K562 (cell line): ENCODE data around the gene ERBB4. TPM values are rescaled to one million over a fixed set of nuclear protein-coding genes. Genes with fewer than 3 reads are reported as not detected.

Source experiments
- ATAC-seq: fragments of 200-7000 bp; cut with Tn5 transposase; 3 replicates; pipeline ENCODE4 v1.9.1; 2020; ENCODE audit warnings: moderate library complexity
- BruUV-seq: library from RNA; stranded (reverse); fragments of 400-500 nt; replicated peaks from 2 replicates; lab custom pipeline; 2021; lab: Mats Ljungman, UMichigan
- CTCF ChIA-PET: fragments of 300-600 bp; formaldehyde crosslinking; extraction: SDS; loops from one replicate; lab custom pipeline; 2021; ENCODE audit warnings: low intra/inter-chr PET ratio; lab: Yijun Ruan, JAX
- POLR2A ChIA-PET: fragments of 300-600, 350-650 bp; sonication (Branson Sonifier 250); formaldehyde crosslinking; extraction: SDS; loops from one replicate; lab custom pipeline; 2021; ENCODE audit warnings: antibody characterized with exemption, inconsistent platforms; lab: Yijun Ruan, JAX
- DNase-seq, 4 experiments: peaks; one replicate each; pipeline versions ENCODE4 v3.0.0 to v3.0.0-alpha.2; 2011 to 2018; ENCODE audit warnings: low spot score in 3 of 4, mixed read lengths in 3 of 4; ENCODE audit errors: extremely low read depth in 1 of 4
- FAIRE-seq: peaks from 2 replicates; lab custom pipeline; 2011; peaks lifted over from hg19 to GRCh38; lab: Jason Lieb, UNC
- H2AFZ ChIP-seq: 2 replicates; pipeline ENCODE4 v1.6.0; 2011; ENCODE audit warnings: low read depth, low read length, control low read depth, inconsistent platforms
- H3K27ac ChIP-seq: fragments of 200-600 bp; 3 replicates; pipeline ENCODE4 v1.8.0; 2011; ENCODE audit warnings: low read depth, mild to moderate bottlenecking, control low read depth, inconsistent platforms, low read length, moderate library complexity, mixed read lengths; ENCODE audit errors: extremely low read depth
- H3K27me3 ChIP-seq, 2 experiments: fragments of 300-600 bp in 1 of 2; 2 replicates in 1 of 2; 3 replicates in 1 of 2; pipeline versions ENCODE4 v1.6.0 to v1.8.0; 2011; ENCODE audit warnings: inconsistent platforms in 2 of 2, low read length in 2 of 2, mild to moderate bottlenecking in 1 of 2, mixed read lengths in 1 of 2, moderate library complexity in 1 of 2; ENCODE audit not compliant: control insufficient read depth in 2 of 2, insufficient read depth in 2 of 2
- H3K36me3 ChIP-seq: fragments of 300-600 bp; 3 replicates; pipeline ENCODE4 v1.8.0; 2011; ENCODE audit warnings: mild to moderate bottlenecking, low read length, inconsistent platforms; ENCODE audit not compliant: control insufficient read depth, insufficient read depth
- H3K4me1 ChIP-seq, 2 experiments: fragments of 200-600 bp in 1 of 2; replicated peaks in 1 of 2; 2 replicates in 1 of 2; 3 replicates in 1 of 2; pipeline versions ENCODE4 v1.5.1 to v1.8.0; 2011; ENCODE audit warnings: inconsistent platforms in 2 of 2, low read length in 2 of 2, mild to moderate bottlenecking in 1 of 2, mixed read lengths in 1 of 2, moderate library complexity in 1 of 2; ENCODE audit not compliant: control insufficient read depth in 2 of 2, insufficient read depth in 2 of 2
- H3K4me2 ChIP-seq: 2 replicates; pipeline ENCODE4 v1.6.1; 2011; ENCODE audit warnings: low read length, control low read depth, inconsistent platforms, mixed read lengths; ENCODE audit not compliant: insufficient read depth
- H3K4me3 ChIP-seq: fragments of 200-600 bp; sonication (generic), shearing (Covaris generic); 2 replicates; pipeline ENCODE4 v1.5.1; 2016; ENCODE audit warnings: control low read depth, inconsistent platforms
- H3K79me2 ChIP-seq: fragments of 200-600 bp; 3 replicates; pipeline ENCODE4 v1.8.0; 2011; ENCODE audit warnings: low read length, inconsistent platforms; ENCODE audit not compliant: control insufficient read depth, insufficient read depth
- H3K9ac ChIP-seq, 2 experiments: 2 replicates each; pipeline versions ENCODE4 v1.6.0 to v1.6.1; 2011; ENCODE audit warnings: low read depth in 2 of 2, low read length in 2 of 2, control low read depth in 1 of 2, inconsistent platforms in 1 of 2, mild to moderate bottlenecking in 1 of 2, mixed read lengths in 1 of 2; ENCODE audit not compliant: insufficient read depth in 1 of 2
- H3K9me1 ChIP-seq: one replicate; pipeline ENCODE4 v1.6.0; 2011; ENCODE audit warnings: inconsistent platforms, mild to moderate bottlenecking, low read length, moderate library complexity; ENCODE audit not compliant: control insufficient read depth, insufficient read depth
- H3K9me3 ChIP-seq: replicated peaks from 2 replicates; pipeline ENCODE4 v1.5.1; 2011; ENCODE audit warnings: low read depth, low read length, inconsistent platforms; ENCODE audit not compliant: control insufficient read depth, insufficient read depth
- H4K20me1 ChIP-seq: replicated peaks from 2 replicates; pipeline ENCODE4 v1.6.1; 2011; ENCODE audit warnings: low read length, inconsistent platforms, mixed read lengths; ENCODE audit not compliant: control insufficient read depth, insufficient read depth
- FOXJ3 ChIP-seq: sonication (generic); formaldehyde crosslinking; IDR thresholded peaks from 2 replicates; pipeline ENCODE4 v1.4.0; 2020; ENCODE audit warnings: mild to moderate bottlenecking, missing genetic modification reagents
- GATAD2A ChIP-seq: fragments of 450-650 bp; IDR thresholded peaks from 2 replicates; pipeline ENCODE4 v1.6.1; 2017
- HNRNPL ChIP-seq: fragments of 200-400 bp; formaldehyde crosslinking; IDR thresholded peaks from 2 replicates; pipeline ENCODE4 v1.6.1; 2017; ENCODE audit warnings: low read depth, mild to moderate bottlenecking, low read length
- KDM4B ChIP-seq, 2 experiments: fragments of 450-650 bp in 1 of 2; sonication (generic) in 1 of 2; IDR thresholded peaks; 2 replicates each; pipeline ENCODE4 v1.6.1; 2016 to 2017; ENCODE audit warnings: borderline replicate concordance in 2 of 2, antibody characterized with exemption in 1 of 2, low read depth in 1 of 2, mild to moderate bottlenecking in 1 of 2
- MXD1 ChIP-seq: fragments of 250-450 bp; sonication (Bioruptor Pico); IDR thresholded peaks from 2 replicates; pipeline ENCODE4 v1.8.0; 2021; ENCODE audit warnings: borderline replicate concordance, mild to moderate bottlenecking, moderate library complexity; ENCODE audit not compliant: poor library complexity, severe bottlenecking
- NELFE ChIP-seq: IDR thresholded peaks from 2 replicates; pipeline ENCODE4 v1.6.1; 2011; ENCODE audit warnings: mild to moderate bottlenecking; ENCODE audit not compliant: insufficient read depth, insufficient read length
- SMARCE1 ChIP-seq: fragments of 450-650 bp; IDR thresholded peaks from 2 replicates; pipeline ENCODE4 v1.7.1; 2016; ENCODE audit warnings: mild to moderate bottlenecking
- WGBS: fragments of 100-300 bp; shearing (Covaris generic); methylation state at CpG from one replicate; pipeline ENCODE4 v1.1.6; 2016; ENCODE audit warnings: low coverage, mixed read lengths; ENCODE audit not compliant: insufficient coverage; ENCODE audit errors: missing lambda C conversion rate; 5-methylcytosine and 5-hydroxymethylcytosine counted together
- in situ Hi-C: fragments of 300-500 bp; cut with MboI; formaldehyde crosslinking; loops from 4 replicates; pipeline ENCODE4 v1.15.0; 2018; ENCODE audit warnings: inconsistent platforms, mixed read lengths
- intact Hi-C: fragments of 100-400 bp; cut with micrococcal nuclease; formaldehyde crosslinking; loops from 2 replicates; pipeline ENCODE4 v1.14.2; 2022
- polyA plus RNA-seq, 8 experiments: library from polyadenylated mRNA; depleted of rRNA in 4 of 8; stranded (reverse) in 5 of 8; unstranded in 3 of 8; fragments of >200 nt; fragmentation: Nextera tagmentation in 2 of 8; fragmentation: Illumina TruSeq in 1 of 8; extraction: Ambion mirVana in 2 of 8; extraction: Trizol in 1 of 8; gene quantifications; 2 replicates each; pipeline versions ENCODE4 v1.2.1 to v1.2.3, GENCODE V29; 2011 to 2014; ENCODE audit warnings: inconsistent platforms in 1 of 8, missing spikeins in 1 of 8
- total RNA-seq, 7 experiments: library from RNA; depleted of rRNA in 6 of 7; stranded (reverse); fragments of >200 nt in 6 of 7; fragmentation: Illumina TruSeq in 2 of 7; extraction: Trizol in 2 of 7; gene quantifications; 2 replicates each; pipeline versions ENCODE4 v1.2.1 to v1.2.3, GENCODE V29; 2011 to 2021; ENCODE audit warnings: low replicate concordance in 1 of 7

The ERBB4 gene
- total and polyA plus RNA-seq, 9 of the 15 experiments (the other 6 are each of a cell fraction or from before 2014, with no cell fraction given): not detected

GRCh38 chr2:212237350-212238095, 301.1 kb downstream of the ERBB4 start:
- 0% methylated on average over 10 of the region's 13 CpGs for WGBS
- no peaks in the 10 kb centered on the region for H3K9me1 ChIP-seq
- in situ Hi-C loops: no loop called here
- intact Hi-C loops: no loop called here
- no peaks in the 10 kb centered on the region for H3K36me3 ChIP-seq
- POLR2A ChIA-PET: no interaction called here
- ATAC-seq: no peak
- TF ChIP-seq SMARCE1 (no peak), GATAD2A (no peak), FOXJ3 (CRISPR knock-in tag) (no peak), KDM4B (IDR thresholded peaks at IDR 0.05; ENCODE audit: borderline replicate concordance in 2 of 2, low read depth in 1 of 2) (no peak), NELFE (no peak)
- TF ChIP-seq, all 486 proteins: peak for 0
- Histone ChIP-seq H3K4me3 (no peak overlapping the region), H3K4me1 (no peaks in the 10 kb centered on the region), H3K79me2 (no peaks in the 10 kb centered on the region), H3K27me3 (no peaks in the 10 kb centered on the region), H3K9me3 (no peaks in the 10 kb centered on the region), H3K4me2 (no peak overlapping the region), H2AFZ (no peak overlapping the region), H3K27ac (no peak overlapping the region), H3K9ac (no peak overlapping the region), H4K20me1 (no peaks in the 10 kb centered on the region)
- FAIRE-seq: no peak
- CTCF ChIA-PET: no interaction called here
- no peak for DNase-seq
- BruUV-seq: no TSS peak

GRCh38 chr2:212228743-212229171, 309.8 kb downstream of the ERBB4 start:
- Histone ChIP-seq H3K27ac (no peak overlapping the region), H4K20me1 (no peaks in the 10 kb centered on the region), H3K4me3 (no peak overlapping the region), H2AFZ (no peak overlapping the region), H3K79me2 (no peaks in the 10 kb centered on the region), H3K9me1 (no peaks in the 10 kb centered on the region), H3K9me3 (no peaks in the 10 kb centered on the region), H3K27me3 (no peaks in the 10 kb centered on the region), H3K4me1 (no peaks in the 10 kb centered on the region), H3K36me3 (no peaks in the 10 kb centered on the region), H3K9ac (no peak overlapping the region), H3K4me2 (no peak overlapping the region)
- no TSS peak for BruUV-seq
- DNase-seq (no peak), ATAC-seq (no peak), FAIRE-seq (no peak)
- TF ChIP-seq MXD1 (CRISPR knock-in tag) (no peak), HNRNPL (no peak)
- in situ Hi-C loops (no loop called here), intact Hi-C loops (no loop called here)
- CTCF ChIA-PET: no interaction called here
- POLR2A ChIA-PET: no interaction called here
- 0% methylated on average over 2 of the region's 2 CpGs for WGBS
